Breast epithelium (tissue), 4 donors: ENCODE results near the gene CNFN. TPM values are rescaled to one million over a fixed set of nuclear protein-coding genes. Genes with fewer than 3 reads are reported as not detected.

Experiments
- DNase-seq, 2 donors: peaks; one replicate each; pipeline ENCODE4 v3.0.0-alpha.2; 2019; ENCODE audit warnings: low spot score in 2 of 2
- H3K27ac ChIP-seq, 2 donors: fragments of 200-600 bp; sonication (generic) in 1 of 2; one replicate each; pipeline ENCODE4 v1.5.1; 2016 to 2019; ENCODE audit warnings: mild to moderate bottlenecking in 1 of 2
- H3K27me3 ChIP-seq, 2 donors: fragments of 200-600 bp; sonication (generic) in 1 of 2; one replicate each; pipeline versions ENCODE4 v1.5.1 to v1.6.0; 2017 to 2019; ENCODE audit warnings: control low read depth in 1 of 2, mild to moderate bottlenecking in 1 of 2
- H3K36me3 ChIP-seq: fragments of 200-600 bp; one replicate; pipeline ENCODE4 v1.5.1; 2019
- H3K4me1 ChIP-seq, 2 donors: fragments of 200-600 bp; sonication (generic); one replicate each; pipeline ENCODE4 v1.5.1; 2016 to 2019; ENCODE audit warnings: control low read depth in 1 of 2
- H3K4me3 ChIP-seq, 3 donors: fragments of 200-600 bp; sonication (generic); 1 replicate in 2 of 3; 2 replicates in 1 of 3; pipeline ENCODE4 v1.5.1; 2016 to 2019; ENCODE audit warnings: mild to moderate bottlenecking in 3 of 3, moderate library complexity in 2 of 3
- H3K9me3 ChIP-seq, 2 donors: fragments of 200-600 bp; sonication (generic) in 1 of 2; one replicate each; pipeline ENCODE4 v1.5.1; 2016 to 2019; ENCODE audit warnings: control low read depth in 1 of 2
- CTCF ChIP-seq, 3 donors: fragments of 450-650 bp; IDR thresholded peaks; one replicate each; pipeline ENCODE4 v1.5.1; 2016 to 2017; ENCODE audit warnings: antibody characterized with exemption in 3 of 3, mild to moderate bottlenecking in 3 of 3, moderate library complexity in 3 of 3
- POLR2A ChIP-seq: fragments of 450-650 bp; IDR thresholded peaks from one replicate; pipeline ENCODE4 v1.6.1; 2016; ENCODE audit warnings: antibody characterized with exemption, mild to moderate bottlenecking, moderate library complexity
- POLR2AphosphoS5 ChIP-seq, 3 donors: sonication (generic); formaldehyde crosslinking; IDR thresholded peaks; one replicate each; pipeline ENCODE4 v1.6.1; 2017; ENCODE audit warnings: antibody characterized with exemption in 3 of 3
- intact Hi-C: fragments of 100-400 bp; cut with DNase I; formaldehyde crosslinking; loops from one replicate; pipeline ENCODE4 v1.15.1; 2023; ENCODE audit warnings: low total_unique reads
- total RNA-seq, 3 donors: library from RNA; depleted of rRNA; stranded (reverse); fragments of >200 nt; gene quantifications; one replicate each; pipeline ENCODE4 v1.1.0, GENCODE V29; 2016

Gene CNFN
- total RNA-seq, 3 donors from 2014 or later: 2.6 to 4.8 (median 3.0) TPM

- no peak overlapping the region for H3K4me3 ChIP-seq
- H3K27ac ChIP-seq: no peak overlapping the region
- no peaks in the 10 kb centered on the region for H3K9me3 ChIP-seq
- TF ChIP-seq POLR2A: no peak
- no peak for TF ChIP-seq POLR2AphosphoS5 (IDR thresholded peaks at IDR 0.05)
- no peak for TF ChIP-seq CTCF (IDR thresholded peaks at IDR 0.05)
- H3K27me3 ChIP-seq: no peaks in the 10 kb centered on the region
- H3K36me3 ChIP-seq: peaks cover 2% of the 10 kb centered on the region
- no peaks in the 10 kb centered on the region for H3K4me1 ChIP-seq
- DNase-seq: no peak
- intact Hi-C loops: loop anchor here (5.0 kb wide), 1 partner anchor 1799 kb away; no protein-coding TSS in a partner anchor
Measured at GRCh38 chr19:42351079-42351735, 38.9 kb downstream of the CNFN start.

- no peaks in the 10 kb centered on the region for H3K36me3 ChIP-seq
- TF ChIP-seq POLR2A (no peak), CTCF (IDR thresholded peaks at IDR 0.05) (no peak), POLR2AphosphoS5 (IDR thresholded peaks at IDR 0.05) (no peak)
- DNase-seq: no peak
Measured at GRCh38 chr19:42350417-42350816, 39.7 kb downstream of the CNFN start.

GRCh38 chr19:42349378-42350107 is 40.6 kb downstream of the CNFN start:
- H3K27ac ChIP-seq: no peak overlapping the region
- TF ChIP-seq POLR2AphosphoS5 (IDR thresholded peaks at IDR 0.05) (no peak), CTCF (IDR thresholded peaks at IDR 0.05) (no peak), POLR2A (no peak)
- H3K9me3 ChIP-seq: no peaks in the 10 kb centered on the region
- no peaks in the 10 kb centered on the region for H3K4me1 ChIP-seq
- H3K36me3 ChIP-seq: no peaks in the 10 kb centered on the region
- no peak for DNase-seq
- intact Hi-C loops: loop anchor here (5.0 kb wide), 1 partner anchor 1797 kb away; no protein-coding TSS in a partner anchor
- no peak overlapping the region for H3K4me3 ChIP-seq
- H3K27me3 ChIP-seq: no peaks in the 10 kb centered on the region

More at GRCh38 chr19:42350417-42350816, 39.7 kb downstream of the CNFN start:
- Histone ChIP-seq H3K27me3 (no peaks in the 10 kb centered on the region), H3K4me3 (no peak overlapping the region), H3K4me1 (no peaks in the 10 kb centered on the region), H3K27ac (no peak overlapping the region), H3K9me3 (no peaks in the 10 kb centered on the region)
- intact Hi-C loops: loop anchor here (5.0 kb wide), 1 partner anchor 1798 kb away; no protein-coding TSS in a partner anchor

- no peaks in the 10 kb centered on the region for H3K27me3 ChIP-seq
- DNase-seq: no peak
- TF ChIP-seq POLR2A: no peak
- TF ChIP-seq CTCF (IDR thresholded peaks at IDR 0.05): no peak
- no peak for TF ChIP-seq POLR2AphosphoS5 (IDR thresholded peaks at IDR 0.05)
- H3K4me3 ChIP-seq: no peak overlapping the region
- no peaks in the 10 kb centered on the region for H3K9me3 ChIP-seq
- no peaks in the 10 kb centered on the region for H3K36me3 ChIP-seq
- intact Hi-C loops: no loop called here
- H3K4me1 ChIP-seq: no peaks in the 10 kb centered on the region
- no peak overlapping the region for H3K27ac ChIP-seq
Measured at GRCh38 chr19:42348211-42348610, 41.9 kb downstream of the CNFN start.

GRCh38 chr19:42345191-42345812 is 44.8 kb downstream of the CNFN start:
- H3K27me3 ChIP-seq: no peaks in the 10 kb centered on the region
- H3K4me3 ChIP-seq: no peak overlapping the region
- no peak for DNase-seq
- H3K4me1 ChIP-seq: no peaks in the 10 kb centered on the region
- H3K9me3 ChIP-seq: no peaks in the 10 kb centered on the region
- no peak overlapping the region for H3K27ac ChIP-seq
- TF ChIP-seq POLR2AphosphoS5 (IDR thresholded peaks at IDR 0.05) (no peak), CTCF (IDR thresholded peaks at IDR 0.05) (no peak), POLR2A (no peak)
- no peaks in the 10 kb centered on the region for H3K36me3 ChIP-seq
- intact Hi-C loops: no loop called here
